Astrocyte of the spinal cord (primary cell): ENCODE results near the gene SPTY2D1.

Experiments used
- DNase-seq: peaks from one replicate; pipeline ENCODE4 v3.0.0; 2011; ENCODE audit warnings: low read depth, low spot score
- H3K4me3 ChIP-seq: 2 replicates; pipeline ENCODE4 v1.5.1; 2011; ENCODE audit warnings: low read depth, mild to moderate bottlenecking, low read length, moderate library complexity
- CTCF ChIP-seq: IDR thresholded peaks from 2 replicates; pipeline ENCODE4 v1.5.1; 2012; ENCODE audit warnings: low read depth, mild to moderate bottlenecking, low read length, inconsistent platforms
- in situ Hi-C: cut with HindIII; loops from 2 replicates; pipeline ENCODE4 v1.10.0; 2017; ENCODE audit warnings: low sequenced_read_pairs

SPTY2D1 gene

GRCh38 chr11:18617688-18618341, 16.3 kb downstream of the SPTY2D1 start:
- in situ Hi-C loops, result no loop called here
- no peak for TF ChIP-seq CTCF
- peak; percentile 83 for DNase-seq
- no peak overlapping the region for H3K4me3 ChIP-seq

- H3K4me3 ChIP-seq, result no peak overlapping the region
- DNase-seq, result peak; percentile 30
- no peak for TF ChIP-seq CTCF
- in situ Hi-C loops, result no loop called here
These were observed 18.3 kb downstream of the SPTY2D1 start for GRCh38 chr11:18615628-18616392.

GRCh38 chr11:18614667-18615066, 19.5 kb downstream of the SPTY2D1 start:
- TF ChIP-seq CTCF, result no peak
- no peak overlapping the region for H3K4me3 ChIP-seq
- DNase-seq, result no peak
- in situ Hi-C loops, result no loop called here

GRCh38 chr11:18612394-18612793, 21.7 kb downstream of the SPTY2D1 start:
- no peak for DNase-seq
- in situ Hi-C loops, result no loop called here
- TF ChIP-seq CTCF, result no peak
- H3K4me3 ChIP-seq, result no peak overlapping the region

GRCh38 chr11:18611196-18611595, 22.9 kb downstream of the SPTY2D1 start:
- DNase-seq, result no peak
- TF ChIP-seq CTCF, result no peak
- no peak overlapping the region for H3K4me3 ChIP-seq
- in situ Hi-C loops, result no loop called here

GRCh38 chr11:18608376-18608775, 25.8 kb downstream of the SPTY2D1 start:
- in situ Hi-C loops, result no loop called here
- no peak for TF ChIP-seq CTCF
- no peak for DNase-seq
- H3K4me3 ChIP-seq, result no peak overlapping the region
